OCI-LY7 (cell line): ENCODE results near the gene GIMAP6.
"Not testable (repeated sequence)": the region's sequence is repeated elsewhere in the genome, so short reads cannot be mapped to it uniquely, and the experiment has no call there.

Source experiments
- CTCF ChIP-seq: fragments of 200-600 bp; sonication (generic); conservative IDR thresholded peaks from 2 replicates; pipeline ENCODE4 v1.5.1; 2014; ENCODE audit warnings: mild to moderate bottlenecking, antibody characterized with exemption, low read length, moderate library complexity, mixed read lengths
- EZH2phosphoT487 ChIP-seq: fragments of 200-600 bp; sonication (generic); IDR thresholded peaks from 2 replicates; pipeline ENCODE4 v1.6.1; 2018; ENCODE audit warnings: low read depth, borderline replicate concordance, mild to moderate bottlenecking, mixed run types, antibody characterized with exemption, low read length, moderate library complexity, mixed read lengths

- TF ChIP-seq EZH2phosphoT487, CTCF: not testable (repeated sequence)
These were observed 16.9 kb downstream of the GIMAP6 start for GRCh38 chr7:150615221-150615755.
